PC-3 (cell line): Measurements from ENCODE around the gene RC3H2. TPM values are rescaled to one million over a fixed set of nuclear protein-coding genes. Genes with fewer than 3 reads are reported as not detected.

ENCODE experiments used
- ATAC-seq: fragments of 200-7000 bp; cut with Tn5 transposase; 2 replicates; pipeline ENCODE4 v1.9.1; 2020; ENCODE audit warnings: mild to moderate bottlenecking, moderate library complexity
- BruUV-seq: library from RNA; stranded (reverse); fragments of 400-500 nt; replicated peaks from 2 replicates; lab custom pipeline; 2021; lab: Mats Ljungman, UMichigan
- CTCF ChIA-PET: fragments of 300-600 bp; sonication (Branson Sonifier 250); formaldehyde crosslinking; loops from one replicate; lab custom pipeline; 2022; ENCODE audit warnings: antibody characterized with exemption; lab: Charles Lee
- POLR2A ChIA-PET: fragments of 300-600 bp; sonication (Branson Sonifier 250); formaldehyde crosslinking; loops from one replicate; lab custom pipeline; 2022; ENCODE audit warnings: antibody characterized with exemption; ENCODE audit not compliant: unreplicated experiment; lab: Charles Lee
- DNase-seq: peaks from one replicate; pipeline ENCODE4 v3.0.0-alpha.2; 2015
- H2AFZ ChIP-seq: fragments of 300-600 bp; sonication (generic); 2 replicates; pipeline ENCODE4 v1.6.0; 2016; ENCODE audit warnings: antibody characterized with exemption, low read length
- H3F3A ChIP-seq: fragments of 300-600 bp; sonication (generic); one replicate; pipeline ENCODE4 v1.6.0; 2017; ENCODE audit warnings: antibody characterized with exemption, low read length, control low read depth, mild to moderate bottlenecking; ENCODE audit not compliant: unreplicated experiment
- H3K27ac ChIP-seq: fragments of 300-600 bp; sonication (generic); 2 replicates; pipeline ENCODE4 v1.5.1; 2016; ENCODE audit warnings: mild to moderate bottlenecking, low read length
- H3K27me3 ChIP-seq: fragments of 300-600 bp; sonication (generic); 2 replicates; pipeline ENCODE4 v1.6.1; 2016; ENCODE audit warnings: low read length, mixed read lengths
- H3K36me3 ChIP-seq: fragments of 300-600 bp; sonication (generic); 2 replicates; pipeline ENCODE4 v1.6.1; 2016; ENCODE audit warnings: low read depth, mixed run types, low read length, mixed read lengths
- H3K4me1 ChIP-seq: fragments of 300-600 bp; sonication (generic); 2 replicates; pipeline ENCODE4 v1.5.1; 2016; ENCODE audit warnings: low read length; ENCODE audit not compliant: insufficient read depth
- H3K4me2 ChIP-seq: fragments of 300-600 bp; sonication (generic); 2 replicates; pipeline ENCODE4 v1.6.0; 2016; ENCODE audit warnings: low read length
- H3K4me3 ChIP-seq: fragments of 300-600 bp; sonication (generic); 2 replicates; pipeline ENCODE4 v1.5.1; 2016; ENCODE audit warnings: mild to moderate bottlenecking, low read length, mixed read lengths
- H3K79me2 ChIP-seq: fragments of 300-600 bp; sonication (generic); 2 replicates; pipeline ENCODE4 v1.6.1; 2017; ENCODE audit warnings: low read length, mixed read lengths
- H3K9ac ChIP-seq: fragments of 300-600 bp; sonication (generic); 2 replicates; pipeline ENCODE4 v1.6.0; 2016; ENCODE audit warnings: mild to moderate bottlenecking, low read length
- H3K9me2 ChIP-seq: fragments of 300-600 bp; sonication (generic); replicated peaks from 2 replicates; pipeline ENCODE4 v1.6.1; 2016; ENCODE audit warnings: mixed run types, low read length, mixed read lengths
- H3K9me3 ChIP-seq: fragments of 300-600 bp; sonication (generic); 2 replicates; pipeline ENCODE4 v1.6.1; 2016; ENCODE audit warnings: low read length, mixed read lengths
- H4K20me1 ChIP-seq: fragments of 300-600 bp; sonication (generic); 2 replicates; pipeline ENCODE4 v1.6.1; 2016; ENCODE audit warnings: low read length, mixed read lengths
- EZH2 ChIP-seq: fragments of 300-600 bp; sonication (generic); IDR thresholded peaks from one replicate; pipeline ENCODE4 v1.6.1; 2017; ENCODE audit warnings: antibody characterized with exemption, mild to moderate bottlenecking, low read length; ENCODE audit not compliant: unreplicated experiment
- EZH2phosphoT487 ChIP-seq: fragments of 300-600 bp; sonication (generic); IDR thresholded peaks from 2 replicates; pipeline ENCODE4 v1.6.1; 2018; ENCODE audit warnings: mild to moderate bottlenecking, antibody characterized with exemption, low read length, borderline replicate concordance
- intact Hi-C: fragments of 100-400 bp; cut with micrococcal nuclease; formaldehyde crosslinking; loops from 2 replicates; pipeline ENCODE4 v1.9.0; 2023
- total RNA-seq: library from RNA; depleted of rRNA; stranded (reverse); fragments of >200 nt; gene quantifications from 2 replicates; pipeline ENCODE4 v1.2.3, GENCODE V29; 2014
- TF ChIP-seq, protein P1 (sequence below): fragments of 300-600 bp; sonication (generic); conservative IDR thresholded peaks from 2 replicates; pipeline ENCODE4 v1.5.1; 2017; ENCODE audit warnings: antibody characterized with exemption, low read depth, mild to moderate bottlenecking, low read length

RC3H2 gene
- total RNA-seq, 1 experiment from 2014 or later = 23.0 TPM

DNA sequence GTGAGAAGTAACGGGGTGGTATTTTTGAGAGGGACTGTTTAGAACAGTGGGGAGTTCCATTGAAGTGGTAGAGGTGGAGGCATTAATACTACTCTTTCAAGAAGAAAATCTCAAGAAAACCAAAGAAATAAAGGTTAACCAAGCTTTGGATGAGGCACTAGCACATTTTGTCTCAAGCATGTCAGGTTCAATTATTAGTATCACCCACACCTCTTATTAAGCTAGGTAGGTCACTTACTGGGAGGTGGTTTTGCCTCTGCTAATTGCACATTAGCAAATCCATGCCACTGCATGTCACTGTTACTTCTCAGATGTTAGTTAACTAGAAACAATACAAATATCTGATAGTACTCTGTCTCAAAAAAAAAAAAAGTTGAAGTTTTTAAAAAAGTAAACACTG is 45.9 kb upstream of the RC3H2 start:
- TF ChIP-seq, protein P1, sequence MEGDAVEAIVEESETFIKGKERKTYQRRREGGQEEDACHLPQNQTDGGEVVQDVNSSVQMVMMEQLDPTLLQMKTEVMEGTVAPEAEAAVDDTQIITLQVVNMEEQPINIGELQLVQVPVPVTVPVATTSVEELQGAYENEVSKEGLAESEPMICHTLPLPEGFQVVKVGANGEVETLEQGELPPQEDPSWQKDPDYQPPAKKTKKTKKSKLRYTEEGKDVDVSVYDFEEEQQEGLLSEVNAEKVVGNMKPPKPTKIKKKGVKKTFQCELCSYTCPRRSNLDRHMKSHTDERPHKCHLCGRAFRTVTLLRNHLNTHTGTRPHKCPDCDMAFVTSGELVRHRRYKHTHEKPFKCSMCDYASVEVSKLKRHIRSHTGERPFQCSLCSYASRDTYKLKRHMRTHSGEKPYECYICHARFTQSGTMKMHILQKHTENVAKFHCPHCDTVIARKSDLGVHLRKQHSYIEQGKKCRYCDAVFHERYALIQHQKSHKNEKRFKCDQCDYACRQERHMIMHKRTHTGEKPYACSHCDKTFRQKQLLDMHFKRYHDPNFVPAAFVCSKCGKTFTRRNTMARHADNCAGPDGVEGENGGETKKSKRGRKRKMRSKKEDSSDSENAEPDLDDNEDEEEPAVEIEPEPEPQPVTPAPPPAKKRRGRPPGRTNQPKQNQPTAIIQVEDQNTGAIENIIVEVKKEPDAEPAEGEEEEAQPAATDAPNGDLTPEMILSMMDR = no peak
- no peak for TF ChIP-seq EZH2phosphoT487
- TF ChIP-seq EZH2 = no peak
- Histone ChIP-seq H3F3A (no peaks in the 10 kb centered on the region), H4K20me1 (0 out of 2 replicates have a peak, but pooled peaks cover 8% of the 10 kb centered on the region), H3K4me1 (peaks cover 33% of the 10 kb centered on the region), H3K27me3 (no peaks in the 10 kb centered on the region), H3K9me3 (no peaks in the 10 kb centered on the region), H3K9ac (no peak overlapping the region), H3K4me2 (no peak overlapping the region), H3K79me2 (peaks cover 93% of the 10 kb centered on the region), H3K4me3 (no peak overlapping the region), H3K36me3 (no peaks in the 10 kb centered on the region), H3K27ac (no peak overlapping the region), H2AFZ (no peak overlapping the region), H3K9me2 (no peaks in the 10 kb centered on the region)
- CTCF ChIA-PET = no interaction called here
- intact Hi-C loops = no loop called here
- POLR2A ChIA-PET = no interaction called here
- no TSS peak for BruUV-seq
- ATAC-seq (no peak), DNase-seq (no peak)

- peaks cover 93% of the 10 kb centered on the region for H3K79me2 ChIP-seq
- H3K27me3 ChIP-seq = no peaks in the 10 kb centered on the region
- ATAC-seq (no peak), DNase-seq (no peak)
- no peaks in the 10 kb centered on the region for H3K9me3 ChIP-seq
- intact Hi-C loops = no loop called here
- TF ChIP-seq EZH2 = no peak
- TF ChIP-seq, protein P1 = no peak
- no peak for TF ChIP-seq EZH2phosphoT487
- H3K9ac ChIP-seq = no peak overlapping the region
- POLR2A ChIA-PET = no interaction called here
- H3K4me2 ChIP-seq = no peak overlapping the region
- H3K9me2 ChIP-seq = no peaks in the 10 kb centered on the region
- peaks cover 33% of the 10 kb centered on the region for H3K4me1 ChIP-seq
- 0 out of 2 replicates have a peak, but pooled peaks cover 8% of the 10 kb centered on the region for H4K20me1 ChIP-seq
- H2AFZ ChIP-seq = no peak overlapping the region
- no peak overlapping the region for H3K4me3 ChIP-seq
- CTCF ChIA-PET = no interaction called here
- H3K36me3 ChIP-seq = no peaks in the 10 kb centered on the region
- H3F3A ChIP-seq = no peaks in the 10 kb centered on the region
- BruUV-seq = no TSS peak
- H3K27ac ChIP-seq = no peak overlapping the region
These were observed 45.1 kb upstream of the RC3H2 start for GRCh38 chr9:122950263-122950662.

- TF ChIP-seq, protein P1 = no peak
- TF ChIP-seq EZH2phosphoT487 (no peak), EZH2 (no peak)
- DNase-seq (no peak), ATAC-seq (no peak)
- POLR2A ChIA-PET = no interaction called here
- CTCF ChIA-PET = no interaction called here
- intact Hi-C loops = no loop called here
- no peaks in the 10 kb centered on the region for H3K9me2 ChIP-seq
- H3K79me2 ChIP-seq = peaks cover 93% of the 10 kb centered on the region
- BruUV-seq = no TSS peak
- H3K27ac ChIP-seq = no peak overlapping the region
- H4K20me1 ChIP-seq = 0 out of 2 replicates have a peak, but pooled peaks cover 4% of the 10 kb centered on the region
- no peaks in the 10 kb centered on the region for H3K9me3 ChIP-seq
- H3K4me1 ChIP-seq = peaks cover 31% of the 10 kb centered on the region
- no peaks in the 10 kb centered on the region for H3F3A ChIP-seq
- no peak overlapping the region for H3K9ac ChIP-seq
- H3K4me2 ChIP-seq = no peak overlapping the region
- no peaks in the 10 kb centered on the region for H3K27me3 ChIP-seq
- no peak overlapping the region for H3K4me3 ChIP-seq
- H2AFZ ChIP-seq = no peak overlapping the region
- H3K36me3 ChIP-seq = no peaks in the 10 kb centered on the region
These were observed 44.5 kb upstream of the RC3H2 start for GRCh38 chr9:122949696-122950095.
